Measurements from ENCODE around the gene TMEM231. TPM values are rescaled to one million over a fixed set of nuclear protein-coding genes. Genes with fewer than 3 reads are reported as not detected.

TMEM231 gene
- total and polyA plus RNA-seq, 9 of the 15 experiments (the other 6 are each of a cell fraction or from before 2014, with no cell fraction given) = 1.6 to 27.6 (median 9.1) TPM

- TF ChIP-seq E2F1 (CRISPR knock-in tag; IDR thresholded peaks at IDR 0.05) (no peak), SIN3B (IDR thresholded peaks at IDR 0.05; ENCODE audit: low read depth) (no peak), FIP1L1 (IDR thresholded peaks at IDR 0.05; ENCODE audit: low read depth, low read length, poor library complexity, severe bottlenecking) (peak; percentile 34), ZNF41 (CRISPR knock-in tag; conservative IDR thresholded peaks at IDR 0.05) (no peak), STAT6 (CRISPR knock-in tag; IDR thresholded peaks at IDR 0.05) (peak; percentile 75; the same call in 1 of the 2 replicates), CREB1 (IDR thresholded peaks at IDR 0.05) (peak; percentile 12; the same call in 1 of the 2 replicates), CREB1 (CRISPR knock-in tag; IDR thresholded peaks at IDR 0.05) (no peak), RREB1 (CRISPR knock-in tag; IDR thresholded peaks at IDR 0.05) (peak; percentile 12; the same call in 1 of the 2 replicates), E2F3 (CRISPR knock-in tag; IDR thresholded peaks at IDR 0.05) (0 out of 2 replicates have a peak, but pooled peaks have one; percentile 44), E2F4 (CRISPR knock-in tag; IDR thresholded peaks at IDR 0.05; ENCODE audit: low read depth) (0 out of 2 replicates have a peak, but pooled peaks have one; percentile 38), NFYB (IDR thresholded peaks at IDR 0.05; ENCODE audit: extremely low read depth, insufficient read length) (peak; percentile 13), TBP (optimal IDR thresholded peaks at IDR 0.05; ENCODE audit: low read depth, low read length) (peak; percentile 45), CCNT2 (IDR thresholded peaks at IDR 0.05; ENCODE audit: borderline replicate concordance, extremely low read depth, insufficient read length, low read depth, low read length) (peak; percentile 17), ZFP1 (CRISPR knock-in tag; IDR thresholded peaks at IDR 0.05) (no peak), ATF7 (IDR thresholded peaks at IDR 0.05) (peak; percentile 47; the same call in 1 of the 2 replicates), ELF1 (tag; IDR thresholded peaks at IDR 0.05) (no peak), ZNF551 (CRISPR knock-in tag; IDR thresholded peaks at IDR 0.05) (no peak)
Measured at GRCh38 chr16:75555707-75556430, at the start of gene TMEM231 (continued).
